Stimulated activated CD8-positive, alpha-beta memory T cell treated with anti-CD3 and anti-CD28 coated beads, Interleukin-7, amount 100 ng/mL, for 4 hours (primary cell): ENCODE results near the gene IL4I1.

Source experiments
- DNase-seq, 2 donors: peaks; one replicate each; pipeline ENCODE4 v3.0.0-alpha.2; 2020; ENCODE audit warnings: low read depth in 2 of 2

Gene IL4I1

GRCh38 chr19:49895566-49896297 lies 955 bp downstream of the IL4I1 start:
- no peak for DNase-seq

GRCh38 chr19:49894879-49895565 lies 1.7 kb downstream of the IL4I1 start:
- no peak for DNase-seq

GRCh38 chr19:49894011-49894664 lies 2.5 kb downstream of the IL4I1 start:
- no peak for DNase-seq

GRCh38 chr19:49892716-49893115 lies 4.0 kb downstream of the IL4I1 start:
- no peak for DNase-seq

- DNase-seq, result no peak
Observed at GRCh38 chr19:49891393-49891792, 5.3 kb downstream of the IL4I1 start.

GRCh38 chr19:49890349-49891311 lies 6.1 kb downstream of the IL4I1 start:
- peak in 1 of 2 donors; percentile 68 for DNase-seq

- peak in 1 of 2 donors; percentile 61 for DNase-seq
Observed at GRCh38 chr19:49889687-49890348, 6.9 kb downstream of the IL4I1 start.

- no peak for DNase-seq
Observed at GRCh38 chr19:49889038-49889686, 7.5 kb downstream of the IL4I1 start.

- DNase-seq, result no peak
Observed at GRCh38 chr19:49888510-49888824, 8.2 kb downstream of the IL4I1 start.

- no peak for DNase-seq
Observed at GRCh38 chr19:49887665-49888509, 8.8 kb downstream of the IL4I1 start.

GRCh38 chr19:49887037-49887664 lies 9.5 kb downstream of the IL4I1 start:
- DNase-seq, result no peak

GRCh38 chr19:49884760-49885159 lies 11.9 kb downstream of the IL4I1 start:
- no peak for DNase-seq

- no peak for DNase-seq
Observed at GRCh38 chr19:49884109-49884508, 12.6 kb downstream of the IL4I1 start.

GRCh38 chr19:49883094-49883493 lies 13.6 kb downstream of the IL4I1 start:
- DNase-seq, result no peak

GRCh38 chr19:49882643-49883042 lies 14.0 kb downstream of the IL4I1 start:
- DNase-seq, result no peak

GRCh38 chr19:49881672-49882394 lies 14.9 kb downstream of the IL4I1 start:
- no peak for DNase-seq

GRCh38 chr19:49881186-49881585 lies 15.5 kb downstream of the IL4I1 start:
- DNase-seq, result no peak

- no peak for DNase-seq
Observed at GRCh38 chr19:49880162-49880869, 16.4 kb downstream of the IL4I1 start.
